Keratinocyte (primary cell): ENCODE measurements around the gene CMSS1.

ENCODE experiments used
- EZH2 ChIP-seq: IDR thresholded peaks from one replicate; pipeline ENCODE4 v1.6.1; 2012; ENCODE audit warnings: inconsistent platforms, mild to moderate bottlenecking, low read length, moderate library complexity
- TF ChIP-seq, protein P1 (sequence below), 3 experiments: IDR thresholded peaks in 1 of 3; conservative IDR thresholded peaks in 1 of 3; optimal IDR thresholded peaks in 1 of 3; 2 replicates in 2 of 3; 3 replicates in 1 of 3; pipeline versions ENCODE3 to v1.5.1; 2011; ENCODE audit warnings: low read length in 3 of 3, mild to moderate bottlenecking in 3 of 3, moderate library complexity in 2 of 3, control low read depth in 1 of 3, inconsistent platforms in 1 of 3; ENCODE audit not compliant: insufficient read depth in 2 of 3; ENCODE audit errors: extremely low read depth in 1 of 3

DNA sequence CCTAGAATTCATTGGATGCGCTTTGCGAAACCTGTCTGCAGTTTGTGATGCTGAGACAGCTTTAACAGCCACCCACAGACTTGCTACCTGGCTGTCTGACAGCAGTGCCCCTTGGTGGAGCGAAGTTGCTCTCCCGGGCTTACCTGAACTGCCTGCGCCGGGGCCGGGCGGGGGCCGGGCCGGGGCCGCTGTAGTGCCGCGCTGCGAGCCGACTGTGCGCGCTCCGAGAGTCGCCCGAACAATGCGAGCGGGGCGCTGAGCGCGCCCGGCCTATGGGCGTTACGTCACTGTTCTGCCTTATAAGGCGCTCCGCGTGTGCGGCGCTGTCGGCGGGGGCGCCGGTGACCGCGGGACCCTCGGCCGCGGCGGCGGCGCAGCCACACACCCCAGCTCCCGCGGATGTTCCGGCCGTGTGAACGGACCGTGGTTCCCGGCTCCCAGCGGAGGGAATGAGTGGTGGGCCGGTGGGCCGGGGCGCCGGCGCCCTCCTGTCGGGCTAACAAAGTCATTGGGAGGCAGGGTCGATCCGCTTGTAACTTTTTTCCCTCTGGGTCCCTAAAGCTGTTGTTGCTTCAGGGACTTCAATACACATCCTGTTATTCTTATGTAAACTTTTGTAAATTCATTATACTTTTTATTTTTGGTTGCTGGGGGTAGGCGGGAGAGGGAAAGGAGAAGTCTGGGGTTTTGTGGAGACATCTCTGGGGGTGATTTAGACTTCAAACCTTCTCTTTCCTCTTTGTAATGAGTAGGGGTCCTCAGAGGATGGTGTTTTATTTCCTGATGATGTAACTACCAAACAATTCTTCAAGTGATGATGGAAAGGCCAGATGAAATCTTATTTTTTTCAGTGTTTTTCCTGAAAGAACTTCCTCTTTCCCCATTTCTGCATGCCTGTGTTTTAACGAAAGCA, 58.5 kb downstream of the CMSS1 start:
- no peak for TF ChIP-seq EZH2
- TF ChIP-seq, protein P1, sequence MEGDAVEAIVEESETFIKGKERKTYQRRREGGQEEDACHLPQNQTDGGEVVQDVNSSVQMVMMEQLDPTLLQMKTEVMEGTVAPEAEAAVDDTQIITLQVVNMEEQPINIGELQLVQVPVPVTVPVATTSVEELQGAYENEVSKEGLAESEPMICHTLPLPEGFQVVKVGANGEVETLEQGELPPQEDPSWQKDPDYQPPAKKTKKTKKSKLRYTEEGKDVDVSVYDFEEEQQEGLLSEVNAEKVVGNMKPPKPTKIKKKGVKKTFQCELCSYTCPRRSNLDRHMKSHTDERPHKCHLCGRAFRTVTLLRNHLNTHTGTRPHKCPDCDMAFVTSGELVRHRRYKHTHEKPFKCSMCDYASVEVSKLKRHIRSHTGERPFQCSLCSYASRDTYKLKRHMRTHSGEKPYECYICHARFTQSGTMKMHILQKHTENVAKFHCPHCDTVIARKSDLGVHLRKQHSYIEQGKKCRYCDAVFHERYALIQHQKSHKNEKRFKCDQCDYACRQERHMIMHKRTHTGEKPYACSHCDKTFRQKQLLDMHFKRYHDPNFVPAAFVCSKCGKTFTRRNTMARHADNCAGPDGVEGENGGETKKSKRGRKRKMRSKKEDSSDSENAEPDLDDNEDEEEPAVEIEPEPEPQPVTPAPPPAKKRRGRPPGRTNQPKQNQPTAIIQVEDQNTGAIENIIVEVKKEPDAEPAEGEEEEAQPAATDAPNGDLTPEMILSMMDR (optimal IDR thresholded peaks at IDR 0.05 in 1 of 3, IDR thresholded peaks at IDR 0.05 in 1 of 3, conservative IDR thresholded peaks at IDR 0.05 in 1 of 3; ENCODE audit: extremely low read depth in 1 of 3, insufficient read depth in 2 of 3, low read length in 3 of 3) = peak in 2 of 3 experiments; percentile 6 to 25
